GM12878 (cell line): ENCODE measurements around the gene RNF112. TPM values are rescaled to one million over a fixed set of nuclear protein-coding genes. Genes with fewer than 3 reads are reported as not detected.

Source experiments
- ATAC-seq: fragments of 200-7000 bp; cut with Tn5 transposase; 3 replicates; pipeline ENCODE4 v1.9.1; 2020; ENCODE audit warnings: mild to moderate bottlenecking, moderate library complexity
- BruUV-seq: library from RNA; stranded (reverse); fragments of 400-500 nt; replicated peaks from 2 replicates; lab custom pipeline; 2021; lab: Mats Ljungman, UMichigan
- CTCF ChIA-PET: fragments of 300-600 bp; sonication (Branson Sonifier 250); formaldehyde crosslinking; extraction: SDS; loops from one replicate; lab custom pipeline; 2021; ENCODE audit warnings: inconsistent platforms; lab: Yijun Ruan, JAX
- POLR2A ChIA-PET: fragments of 350-600 bp; formaldehyde crosslinking; extraction: SDS; loops from one replicate; lab custom pipeline; 2021; ENCODE audit warnings: inconsistent platforms; lab: Charles Lee
- RAD21 ChIA-PET: fragments of 300-600 bp; sonication (Branson Sonifier 250); formaldehyde crosslinking; loops from one replicate; lab custom pipeline; 2023; ENCODE audit warnings: antibody characterized with exemption; ENCODE audit not compliant: unreplicated experiment; lab: Charles Lee
- SMC1A ChIA-PET: fragments of 300-600 bp; sonication (Branson Sonifier 250); formaldehyde crosslinking; loops from one replicate; lab custom pipeline; 2023; ENCODE audit not compliant: unreplicated experiment, uncharacterized antibody; lab: Charles Lee
- DNase-seq: peaks from one replicate; pipeline ENCODE4 v3.0.0-alpha.2; 2011; ENCODE audit warnings: low read depth, low spot score
- FAIRE-seq: peaks from 3 replicates; lab custom pipeline; 2011; peaks lifted over from hg19 to GRCh38; lab: Jason Lieb, UNC
- H2AFZ ChIP-seq: 2 replicates; pipeline ENCODE4 v1.6.0; 2011; ENCODE audit warnings: low read depth, low read length, control low read depth; ENCODE audit not compliant: control insufficient read depth
- H3K27ac ChIP-seq: 2 replicates; pipeline ENCODE4 v1.5.1; 2011; ENCODE audit warnings: control low read depth; ENCODE audit not compliant: control insufficient read depth, insufficient read depth
- H3K27me3 ChIP-seq, 2 experiments: replicated peaks in 1 of 2; 2 replicates each; pipeline versions ENCODE4 v1.6.0 to v1.6.1; 2011; ENCODE audit warnings: low read length in 1 of 2; ENCODE audit not compliant: control insufficient read depth in 2 of 2, insufficient read depth in 2 of 2
- H3K36me3 ChIP-seq, 2 experiments: 2 replicates each; pipeline ENCODE4 v1.5.1; 2011; ENCODE audit warnings: low read length in 1 of 2; ENCODE audit not compliant: control insufficient read depth in 2 of 2, insufficient read depth in 2 of 2
- H3K4me1 ChIP-seq: 2 replicates; pipeline ENCODE4 v1.6.1; 2011; ENCODE audit warnings: mild to moderate bottlenecking, low read length, moderate library complexity, mixed read lengths; ENCODE audit not compliant: control insufficient read depth, insufficient read depth
- H3K4me2 ChIP-seq: 2 replicates; pipeline ENCODE4 v1.6.0; 2011; ENCODE audit warnings: control low read depth; ENCODE audit not compliant: control insufficient read depth, insufficient read depth
- H3K4me3 ChIP-seq: fragments of 200-600 bp; sonication (generic); 2 replicates; pipeline ENCODE4 v1.5.1; 2016
- H3K79me2 ChIP-seq: 2 replicates; pipeline ENCODE4 v1.6.0; 2011; ENCODE audit warnings: low read length; ENCODE audit not compliant: control insufficient read depth, insufficient read depth
- H3K9ac ChIP-seq: 2 replicates; pipeline ENCODE4 v1.8.0; 2011; ENCODE audit warnings: low read length, control low read depth, mixed read lengths; ENCODE audit not compliant: control insufficient read depth, insufficient read depth
- H3K9me3 ChIP-seq: replicated peaks from 3 replicates; pipeline ENCODE4 v1.5.1; 2011; ENCODE audit warnings: mild to moderate bottlenecking, low read length; ENCODE audit not compliant: control insufficient read depth, insufficient read depth
- H4K20me1 ChIP-seq: 2 replicates; pipeline ENCODE4 v1.6.0; 2011; ENCODE audit not compliant: control insufficient read depth, insufficient read depth
- BCL11A ChIP-seq: IDR thresholded peaks from 2 replicates; pipeline ENCODE4 v1.6.1; 2011; ENCODE audit warnings: low read depth, low read length
- CEBPB ChIP-seq, 2 experiments: fragments of 150-350 bp in 1 of 2; IDR thresholded peaks; 2 replicates each; pipeline ENCODE4 v1.6.1; 2012 to 2014; ENCODE audit warnings: low read depth in 2 of 2, low read length in 2 of 2, borderline replicate concordance in 1 of 2, inconsistent platforms in 1 of 2
- CUX1 ChIP-seq: IDR thresholded peaks from 2 replicates; pipeline ENCODE4 v1.6.1; 2012; ENCODE audit warnings: improper control_type of control experiment, low read depth, low read length; ENCODE audit not compliant: insufficient replicate concordance
- EZH2 ChIP-seq: IDR thresholded peaks from 2 replicates; pipeline ENCODE4 v1.6.1; 2012; ENCODE audit warnings: low read depth, mild to moderate bottlenecking, control low read depth, inconsistent platforms, low read length, borderline replicate concordance; ENCODE audit not compliant: control insufficient read depth
- MAX ChIP-seq: IDR thresholded peaks from 2 replicates; pipeline ENCODE4 v1.6.1; 2012; ENCODE audit warnings: low read depth, low read length, improper control_type of control experiment
- NR2C2 ChIP-seq: IDR thresholded peaks from 2 replicates; pipeline ENCODE4 v1.6.1; 2011; ENCODE audit warnings: borderline replicate concordance, low read depth; ENCODE audit not compliant: control insufficient read depth, insufficient read length
- RBBP5 ChIP-seq: fragments of 200-600 bp; sonication (generic); conservative IDR thresholded peaks from 2 replicates; pipeline ENCODE4 v1.6.1; 2016
- SIN3A ChIP-seq: IDR thresholded peaks from 2 replicates; pipeline ENCODE4 v1.6.1; 2012; ENCODE audit warnings: low read depth, low read length, improper control_type of control experiment
- SREBF1 ChIP-seq: IDR thresholded peaks from 2 replicates; pipeline ENCODE4 v1.6.1; 2012; ENCODE audit warnings: mild to moderate bottlenecking, low read length
- ZBED1 ChIP-seq: IDR thresholded peaks from 2 replicates; pipeline ENCODE4 v1.6.1; 2016; ENCODE audit warnings: borderline replicate concordance
- WGBS: methylation state at CpG from one replicate; pipeline ENCODE4 v1.1.6; 2016; ENCODE audit warnings: low lambda C conversion rate; ENCODE audit not compliant: insufficient replicate concordance, insufficient coverage; ENCODE audit errors: missing lambda C conversion rate; 5-methylcytosine and 5-hydroxymethylcytosine counted together
- in situ Hi-C: fragments of 300-500 bp; cut with MboI; formaldehyde crosslinking; loops from 9 replicates; pipeline ENCODE4 v1.14.3; 2018; ENCODE audit warnings: mixed read lengths
- intact Hi-C: fragments of 100-400 bp; cut with micrococcal nuclease; formaldehyde crosslinking; loops from one replicate; pipeline ENCODE4 v1.14.2; 2022; ENCODE audit not compliant: unreplicated experiment
- polyA plus RNA-seq, 11 experiments: library from polyadenylated mRNA; depleted of rRNA in 4 of 11; unstranded in 6 of 11; stranded (reverse) in 5 of 11; fragments of >200 nt; fragmentation: Nextera tagmentation in 4 of 11; fragmentation: Illumina TruSeq in 1 of 11; extraction: Ambion mirVana in 4 of 11; extraction: Trizol in 1 of 11; gene quantifications; 1 replicate in 1 of 11; 2 replicates in 10 of 11; pipeline versions ENCODE4 v1.2.1 to v1.2.3, GENCODE V29; 2011 to 2016; ENCODE audit warnings: inconsistent platforms in 2 of 11, missing spikeins in 2 of 11, low read depth in 1 of 11
- total RNA-seq, 4 experiments: library from RNA; depleted of rRNA in 3 of 4; stranded (reverse); fragments of >200 nt in 3 of 4; fragmentation: Illumina TruSeq in 1 of 4; extraction: Trizol in 1 of 4; gene quantifications; 2 replicates each; pipeline versions ENCODE4 v1.2.1 to v1.2.3, GENCODE V29; 2013 to 2021

Gene RNF112
- total and polyA plus RNA-seq, 10 of the 15 experiments (the other 5 are each of a cell fraction or from before 2014, with no cell fraction given) = not detected

DNA sequence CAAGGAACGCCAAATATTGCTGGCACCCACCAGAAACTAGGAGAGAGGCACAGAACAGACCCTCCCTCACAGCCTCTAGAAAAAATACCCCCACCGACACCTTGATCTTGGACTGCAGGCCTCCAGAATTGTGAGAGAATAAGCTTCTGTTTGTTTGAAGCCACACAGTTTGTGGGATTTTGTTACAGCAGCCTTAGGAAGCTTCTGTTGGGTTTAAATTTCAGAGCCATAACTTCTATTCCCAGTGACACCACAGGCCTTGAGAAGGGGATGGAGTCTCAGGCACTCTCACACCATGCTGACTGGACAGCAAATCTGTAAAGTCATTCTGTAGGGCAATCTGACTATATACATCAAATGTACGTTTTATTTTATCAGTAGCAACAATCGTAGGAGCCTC lies 38.6 kb downstream of the RNF112 start:
- in situ Hi-C loops = loop anchor here (5.0 kb wide), 2 partner anchors 87 to 197 kb away; partner anchors contain the start of gene B9D1
- no peak overlapping the region for H2AFZ ChIP-seq
- TF ChIP-seq NR2C2 (no peak), MAX (no peak), SIN3A (no peak), EZH2 (no peak), BCL11A (no peak), CEBPB (IDR thresholded peaks at IDR 0.05; ENCODE audit: borderline replicate concordance in 1 of 2, low read depth in 2 of 2, low read length in 2 of 2) (no peak), ZBED1 (no peak)
- H3K4me1 ChIP-seq = no peaks in the 10 kb centered on the region
- intact Hi-C loops = no loop called here
- H3K4me2 ChIP-seq = no peak overlapping the region
- no peaks in the 10 kb centered on the region for H4K20me1 ChIP-seq
- no peak for ATAC-seq
- ChIA-PET SMC1A (interaction anchor here (0.6 to 0.8 kb wide), 2 partner anchors 53 to 208 kb away, joined by 3 read pairs; no protein-coding TSS in a partner anchor), POLR2A (no interaction called here), RAD21 (interaction anchor here (5.5 kb wide), 1 partner anchor 86 kb away, joined by 35 read pairs; the partner anchor contains the start of gene B9D1), CTCF (interaction anchor here (5.6 kb wide), 1 partner anchor 86 kb away, joined by 66 read pairs; the partner anchor contains the start of gene B9D1)
- WGBS = 20% methylated on average over 4 of the region's 4 CpGs
- no peak for DNase-seq
- no peak overlapping the region for H3K4me3 ChIP-seq
- no peak for FAIRE-seq
- no peak overlapping the region for H3K27ac ChIP-seq
- H3K9ac ChIP-seq = no peak overlapping the region
- peaks cover 4% of the 10 kb centered on the region for H3K9me3 ChIP-seq
- BruUV-seq = no TSS peak
- H3K79me2 ChIP-seq = no peaks in the 10 kb centered on the region
- H3K36me3 ChIP-seq = no peaks in the 10 kb centered on the region
- peaks cover 0 to 2% of the 10 kb centered on the region in 2 experiments; a peak in 2 of 4 replicates for H3K27me3 ChIP-seq

DNA sequence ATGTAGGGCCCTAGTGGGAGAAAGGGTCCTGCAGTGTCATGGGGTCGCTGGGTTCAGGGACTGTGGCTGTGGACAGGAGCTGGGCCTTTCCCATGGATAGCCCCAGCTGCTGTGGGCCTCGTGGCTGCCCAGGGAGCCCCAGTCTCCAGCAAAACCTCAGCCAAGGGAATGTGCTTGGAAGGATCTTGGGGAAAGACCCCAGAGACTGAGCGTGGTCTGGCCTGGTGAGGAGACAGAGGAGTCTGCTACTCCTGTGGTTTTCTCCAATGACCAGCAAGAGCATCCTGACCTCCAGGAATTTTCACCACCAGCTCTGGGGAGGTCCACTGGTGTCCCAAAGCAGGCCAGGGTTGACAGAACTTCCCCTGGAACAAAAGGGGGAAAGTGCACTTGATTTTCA lies 42.3 kb downstream of the RNF112 start:
- Histone ChIP-seq H3K79me2 (no peaks in the 10 kb centered on the region), H4K20me1 (no peaks in the 10 kb centered on the region), H3K4me2 (no peak overlapping the region), H2AFZ (no peak overlapping the region), H3K36me3 (no peaks in the 10 kb centered on the region), H3K27ac (no peak overlapping the region), H3K9me3 (no peaks in the 10 kb centered on the region), H3K27me3 (no peaks in the 10 kb centered on the region; a peak in 2 of 4 replicates), H3K4me1 (no peaks in the 10 kb centered on the region), H3K4me3 (no peak overlapping the region), H3K9ac (no peak overlapping the region)
- 0% methylated on average over 3 of the region's 3 CpGs for whole genome bisulfite sequencing
- POLR2A ChIA-PET = no interaction called here
- in situ Hi-C loops = no loop called here
- TF ChIP-seq SREBF1 (no peak), CUX1 (no peak), RBBP5 (no peak)
- intact Hi-C loops = no loop called here
- RAD21 ChIA-PET = no interaction called here
- FAIRE-seq (no peak), ATAC-seq (no peak), DNase-seq (no peak)
- CTCF ChIA-PET = no interaction called here
- BruUV-seq = no TSS peak
- SMC1A ChIA-PET = no interaction called here
